Limb (tissue), 2 donors: Measurements from ENCODE around the gene TTC13.

Experiments used
- DNase-seq, 2 donors: peaks; one replicate each; pipeline ENCODE4 v3.0.0-alpha.2; 2016; ENCODE audit errors: extremely low spot score in 2 of 2

Gene TTC13

GRCh38 chr1:230875370-230875769 lies 103.3 kb downstream of the TTC13 start:
- no peak for DNase-seq

- DNase-seq = no peak
These were observed 107.7 kb downstream of the TTC13 start for GRCh38 chr1:230870916-230871315.

DNA sequence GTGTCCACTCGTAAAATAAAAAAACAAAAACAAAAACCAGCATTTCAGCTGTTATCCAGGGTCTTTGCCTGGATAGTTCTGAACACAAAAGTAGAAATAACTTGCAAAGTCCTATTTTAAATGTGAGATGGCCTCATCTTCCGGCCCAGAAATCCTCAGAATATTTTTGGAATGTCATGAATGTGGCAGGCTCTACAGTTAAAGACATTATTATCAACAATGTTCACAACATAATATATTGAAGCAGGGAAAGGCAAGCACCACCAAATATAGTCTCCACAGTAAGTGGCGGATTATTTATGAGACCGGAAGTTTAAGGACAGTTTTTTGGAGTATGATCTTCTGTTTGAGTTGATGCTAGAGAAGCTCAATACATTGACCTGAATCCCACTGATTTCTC lies 109.2 kb downstream of the TTC13 start:
- DNase-seq = peak in 1 of 2 donors; percentile 47

- peak in 1 of 2 donors; percentile 62 for DNase-seq
These were observed 109.8 kb downstream of the TTC13 start for GRCh38 chr1:230868736-230869385.

- peak; percentile 55 to 95 for DNase-seq
These were observed 110.5 kb downstream of the TTC13 start, which contains the start of gene C1orf198 for GRCh38 chr1:230867903-230868735. C1orf198 (minus strand) TSS chr1:230868521; CDS start chr1:230868512, 9 bp downstream.

GRCh38 chr1:230867101-230867902 lies 111.4 kb downstream of the TTC13 start:
- DNase-seq = no peak

DNA sequence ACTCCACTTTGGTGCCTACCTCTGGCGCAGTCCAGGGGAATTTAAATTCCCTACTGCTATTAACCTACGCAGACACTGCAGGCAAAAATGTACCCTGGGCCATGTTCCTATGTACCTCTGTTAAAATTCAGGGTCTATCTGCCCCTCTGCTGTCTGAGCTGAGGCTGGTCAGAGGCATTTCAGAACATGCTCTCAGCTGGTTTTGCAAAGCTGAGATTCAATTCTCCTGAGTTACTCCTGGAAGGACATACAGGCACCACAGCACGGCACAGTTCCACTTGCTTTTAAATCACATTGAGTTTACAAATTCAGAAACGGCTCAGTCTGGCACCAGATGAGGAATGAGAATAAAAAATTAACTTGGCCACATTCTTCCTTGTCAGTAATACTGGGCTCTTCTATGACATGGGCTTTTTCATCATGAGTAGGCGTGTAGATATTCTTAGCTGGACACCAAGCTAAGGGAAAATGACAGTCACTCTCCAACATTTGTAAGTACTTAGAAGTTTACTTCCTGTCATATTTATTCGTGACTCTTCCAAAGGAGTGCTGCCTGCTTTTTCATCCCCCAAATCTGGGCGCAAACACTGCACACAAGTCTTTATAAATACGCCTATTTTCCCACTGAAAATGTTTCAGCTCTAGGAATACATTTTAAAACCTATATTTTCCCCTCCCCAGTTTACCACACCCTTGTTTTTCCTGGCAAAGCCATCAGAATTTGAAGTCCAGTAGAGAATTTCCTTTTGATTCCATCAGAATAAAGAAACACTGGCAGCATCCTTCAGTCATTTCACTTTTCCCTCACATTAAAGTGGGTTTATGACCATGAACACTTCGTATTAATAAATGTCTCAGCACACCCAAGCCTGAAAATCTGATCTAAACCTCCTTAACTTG lies 112.2 kb downstream of the TTC13 start:
- DNase-seq = peak in 1 of 2 donors; percentile 47

DNA sequence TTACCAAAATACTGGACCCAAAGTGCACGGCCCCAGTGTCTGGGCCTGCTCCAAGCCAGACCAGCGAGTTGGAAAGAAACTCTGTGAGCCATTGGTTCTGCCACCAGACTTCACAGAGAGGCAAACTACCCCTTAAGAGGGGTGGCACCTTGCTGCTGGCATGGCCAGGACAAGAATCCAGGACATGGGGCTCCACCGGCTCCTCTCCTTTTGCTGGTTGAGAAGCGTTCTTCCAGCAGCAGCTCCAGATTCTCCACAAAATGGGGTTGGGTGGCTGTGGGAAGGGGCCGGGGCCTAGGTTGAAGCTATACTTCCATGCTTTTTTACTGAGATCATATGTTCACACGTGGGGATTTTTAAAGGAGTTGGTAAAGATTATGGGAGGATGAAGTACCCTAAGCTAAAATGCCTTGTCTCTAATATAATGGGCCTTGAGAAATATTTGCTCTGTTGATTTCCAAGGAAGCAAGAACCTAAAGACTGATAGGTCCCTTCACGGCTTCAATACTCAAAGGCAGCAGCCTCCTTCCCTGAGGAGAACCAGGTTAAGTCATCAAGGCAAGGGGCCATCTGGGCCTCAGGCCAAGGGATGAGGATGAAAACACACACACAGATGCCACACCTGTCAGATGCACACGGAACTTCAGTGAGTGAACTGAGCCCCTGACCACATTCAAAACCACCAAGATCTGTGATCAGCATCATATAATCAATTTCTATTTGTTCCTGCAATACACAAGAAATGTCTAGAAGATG lies 113.4 kb downstream of the TTC13 start:
- DNase-seq = no peak

GRCh38 chr1:230864441-230864840 lies 114.2 kb downstream of the TTC13 start:
- no peak for DNase-seq

DNA sequence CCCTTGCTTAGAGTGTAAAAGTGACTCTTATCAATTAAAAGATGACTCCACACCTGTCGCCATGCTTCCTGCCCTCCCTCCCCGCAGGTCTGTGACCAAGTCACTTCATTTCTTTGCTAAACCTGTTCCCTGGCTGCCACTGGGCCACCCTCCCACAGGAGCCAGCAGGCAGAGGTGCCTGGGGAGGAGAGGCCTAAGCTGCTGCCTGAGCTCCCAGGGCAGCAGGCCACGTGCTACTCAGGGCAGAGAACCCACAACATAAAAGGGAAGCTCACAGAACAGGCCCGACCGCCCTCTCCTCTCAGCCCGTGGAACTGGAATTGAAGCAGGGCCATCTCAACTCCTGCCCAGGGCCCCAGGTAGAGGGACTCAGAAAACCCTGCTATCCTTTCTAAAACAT lies 115.2 kb downstream of the TTC13 start:
- no peak for DNase-seq

DNA sequence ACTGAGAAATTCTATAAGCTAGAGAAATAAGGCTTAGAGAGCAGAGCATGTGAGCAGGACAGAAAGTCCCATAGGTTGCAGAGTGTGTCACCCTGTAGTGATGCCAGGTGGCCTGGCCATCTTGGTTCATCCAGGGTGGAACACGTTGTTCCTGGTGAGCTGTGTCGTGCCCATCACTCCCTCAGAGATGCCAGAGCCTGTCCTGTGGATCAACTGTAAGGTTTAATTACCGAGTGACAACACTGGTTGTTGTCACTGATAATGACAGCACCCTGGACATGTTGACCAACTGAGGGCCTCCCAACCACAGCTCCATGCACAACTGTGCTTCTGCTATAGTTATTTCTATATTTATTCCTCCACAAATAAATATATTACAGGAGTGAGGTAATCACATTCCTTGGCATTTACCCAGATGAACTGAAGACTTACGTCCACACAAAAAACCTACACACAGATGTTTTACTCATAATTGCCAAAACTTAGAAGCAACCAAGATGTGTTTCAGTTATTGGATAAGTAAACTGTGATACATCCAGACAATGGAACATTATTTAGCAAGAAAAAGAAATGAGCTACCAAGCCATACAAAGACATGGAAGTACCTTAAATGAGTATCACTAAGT lies 116.6 kb downstream of the TTC13 start:
- no peak for DNase-seq

GRCh38 chr1:230861489-230861888 lies 117.2 kb downstream of the TTC13 start:
- DNase-seq = no peak

DNA sequence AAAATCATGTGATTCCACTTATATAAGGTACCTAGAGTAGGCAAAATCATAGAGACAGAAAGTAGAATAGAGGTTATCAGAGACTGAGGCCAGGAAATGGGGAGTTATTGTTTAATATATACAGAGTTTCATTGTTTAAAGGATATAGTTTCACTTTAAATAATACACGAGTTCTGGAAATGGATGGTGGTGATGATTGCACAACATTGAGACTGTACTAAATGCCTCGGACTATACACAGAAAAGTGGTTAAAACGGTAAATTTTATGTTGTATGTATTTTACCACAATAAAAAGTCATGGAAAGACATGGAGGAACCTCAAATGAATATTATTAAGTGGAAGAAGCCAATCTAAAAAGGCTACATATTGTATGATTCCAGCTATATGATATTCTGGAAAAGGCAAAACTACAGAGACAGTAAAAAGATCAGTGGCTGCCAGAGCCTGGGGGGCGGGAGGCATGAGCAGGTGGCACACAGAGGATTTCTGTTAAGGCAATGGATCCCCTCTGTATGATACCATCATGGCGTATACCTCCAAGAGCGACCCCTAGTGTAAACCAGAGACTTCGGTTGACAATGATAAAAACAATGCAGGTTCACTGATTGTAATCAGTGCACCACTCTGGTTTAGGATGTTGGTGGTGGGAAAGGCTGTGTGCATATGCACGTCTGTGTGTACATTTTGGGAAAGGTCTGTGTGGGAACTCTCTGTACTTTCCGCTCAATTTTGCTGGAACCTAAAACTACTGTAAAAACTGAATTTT lies 117.9 kb downstream of the TTC13 start:
- DNase-seq = no peak

DNA sequence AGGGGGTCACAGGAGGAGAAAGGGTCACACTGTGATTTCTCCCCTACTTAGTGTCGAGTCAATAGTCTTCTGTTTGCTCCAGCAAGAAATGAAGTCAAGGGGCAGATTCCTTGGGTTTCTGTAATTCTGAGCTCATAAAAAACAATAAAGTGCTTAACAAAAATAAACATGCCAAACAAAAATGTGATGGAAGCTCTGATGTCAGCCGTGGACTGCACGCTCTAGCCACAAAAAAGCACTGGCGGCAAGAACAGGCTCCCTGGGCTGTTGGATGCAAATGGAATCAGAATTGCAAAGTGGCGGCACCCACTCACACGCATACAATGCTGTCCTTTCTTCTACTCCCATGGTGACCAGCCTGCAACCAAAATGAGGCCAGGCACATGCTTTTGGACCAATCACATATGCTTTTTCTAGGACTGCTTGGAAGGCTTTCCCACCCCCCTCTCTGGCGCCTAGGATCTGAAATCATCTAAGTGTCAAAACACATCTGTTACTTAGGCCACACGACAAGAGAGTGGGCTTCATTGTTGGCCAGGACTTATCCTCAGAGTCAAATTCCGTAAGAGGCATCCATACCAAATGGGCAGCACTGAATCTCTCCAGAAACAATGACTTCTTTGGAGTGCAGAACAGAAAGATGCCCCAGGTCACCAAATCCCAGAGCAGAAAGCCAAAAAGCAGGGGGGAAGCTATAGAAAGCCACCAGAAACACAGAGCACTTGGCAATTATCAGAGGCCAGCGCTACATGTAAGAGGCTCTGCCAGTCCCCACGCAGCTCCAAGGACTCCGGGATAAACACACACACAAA lies 119.5 kb downstream of the TTC13 start:
- no peak for DNase-seq

DNA sequence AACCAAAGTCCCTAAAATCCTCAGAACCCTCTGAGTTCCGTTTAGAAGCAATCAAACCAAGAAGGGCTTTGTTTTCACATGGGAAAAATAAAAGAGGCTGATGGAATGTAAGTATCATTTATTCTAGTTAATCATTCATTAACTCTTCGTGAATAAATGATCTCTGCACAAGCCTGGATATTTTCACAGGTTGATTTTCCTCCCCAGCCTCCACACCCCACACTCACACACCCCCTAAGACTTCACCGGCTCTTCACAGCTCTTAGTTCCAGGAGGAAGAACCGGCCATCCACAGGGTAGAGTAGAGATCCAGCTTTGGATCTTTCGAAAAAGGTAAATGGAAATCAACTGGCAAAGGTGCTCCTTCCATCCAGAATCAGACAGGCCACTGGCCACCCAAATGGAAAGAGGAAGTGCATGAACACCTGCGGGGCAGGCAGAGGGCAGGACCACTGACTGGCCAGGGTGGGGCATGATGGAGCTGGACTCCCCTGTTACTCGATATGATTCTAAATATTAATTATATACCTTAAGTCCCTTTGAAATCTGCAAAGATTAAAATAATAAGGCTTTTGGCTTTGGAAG lies 120.3 kb downstream of the TTC13 start:
- no peak for DNase-seq

DNA sequence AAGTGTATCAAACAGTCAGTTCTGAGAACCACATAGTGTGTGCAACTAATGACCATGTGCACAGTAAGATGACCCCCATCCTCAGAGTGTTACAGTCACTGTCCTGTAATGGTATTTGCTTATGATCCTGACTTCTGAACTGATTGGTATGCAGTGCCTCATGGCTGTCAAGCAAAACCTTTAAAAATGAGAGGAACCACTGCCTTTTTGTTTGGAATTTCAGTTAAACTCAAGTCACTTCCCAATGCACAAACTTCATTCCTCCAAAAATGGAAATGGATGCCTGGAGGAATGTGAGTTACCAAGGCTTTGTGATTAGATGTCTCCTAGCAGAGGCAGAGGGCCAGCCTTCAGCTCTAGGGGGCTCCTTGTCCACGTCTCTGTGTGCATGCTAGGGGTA lies 120.8 kb downstream of the TTC13 start:
- no peak for DNase-seq

DNA sequence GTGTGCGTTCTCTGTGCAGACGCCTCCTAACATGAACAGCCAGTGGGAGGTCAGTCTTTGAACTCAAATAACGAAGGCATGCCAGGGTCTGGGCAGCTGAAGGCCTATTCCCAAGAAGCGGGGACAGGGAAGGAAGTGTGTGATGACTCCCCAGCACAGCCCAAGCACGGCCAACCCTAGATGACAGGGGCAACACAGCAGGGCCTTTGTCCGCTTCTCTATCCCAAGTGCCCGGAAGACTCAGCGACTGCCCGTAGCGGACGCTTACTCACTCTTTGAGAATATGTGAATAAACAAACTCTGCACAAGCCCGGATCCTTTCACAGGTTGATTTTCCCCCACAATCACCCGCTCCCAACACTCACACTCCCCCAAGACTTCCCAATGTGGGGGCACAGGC lies 121.6 kb downstream of the TTC13 start:
- no peak for DNase-seq
